ENCODE data around the gene LRP11. TPM values are rescaled to one million over a fixed set of nuclear protein-coding genes. Genes with fewer than 3 reads are reported as not detected.
A peak's percentile ranks its signal among the peaks of the same experiment; 100 is the strongest.
"Not testable (repeated sequence)": the region's sequence is repeated elsewhere in the genome, so short reads cannot be mapped to it uniquely, and the experiment has no call there.

Gene LRP11
- total RNA-seq, 1 experiment from 2014 or later: 31.1 TPM

GRCh38 chr6:149846321-149846720 lies 17.8 kb downstream of the LRP11 start:
- no peak overlapping the region for H3K4me3 Mint-ChIP-seq (ENCODE audit: low read depth, unreplicated experiment)
- peaks cover 57% of the 10 kb centered on the region for H3K4me1 Mint-ChIP-seq (ENCODE audit: low read depth, unreplicated experiment)
- CTCF ChIA-PET: interaction anchor here (0.8 to 1.2 kb wide), 2 partner anchors 15 to 58 kb away, joined by 3 read pairs; no protein-coding TSS in a partner anchor
- peak overlapping the region; percentile 67 for H3K27ac Mint-ChIP-seq (ENCODE audit: unreplicated experiment)
- peaks cover 5% of the 10 kb centered on the region for H3K36me3 Mint-ChIP-seq (ENCODE audit: insufficient read depth, unreplicated experiment)
- peak; percentile 68 for DNase-seq
- H3K9me3 Mint-ChIP-seq (ENCODE audit: low read depth, unreplicated experiment): no peaks in the 10 kb centered on the region
- intact Hi-C loops (cut with micrococcal nuclease; ENCODE audit: unreplicated experiment): no loop called here
- TF ChIP-seq, protein P1, sequence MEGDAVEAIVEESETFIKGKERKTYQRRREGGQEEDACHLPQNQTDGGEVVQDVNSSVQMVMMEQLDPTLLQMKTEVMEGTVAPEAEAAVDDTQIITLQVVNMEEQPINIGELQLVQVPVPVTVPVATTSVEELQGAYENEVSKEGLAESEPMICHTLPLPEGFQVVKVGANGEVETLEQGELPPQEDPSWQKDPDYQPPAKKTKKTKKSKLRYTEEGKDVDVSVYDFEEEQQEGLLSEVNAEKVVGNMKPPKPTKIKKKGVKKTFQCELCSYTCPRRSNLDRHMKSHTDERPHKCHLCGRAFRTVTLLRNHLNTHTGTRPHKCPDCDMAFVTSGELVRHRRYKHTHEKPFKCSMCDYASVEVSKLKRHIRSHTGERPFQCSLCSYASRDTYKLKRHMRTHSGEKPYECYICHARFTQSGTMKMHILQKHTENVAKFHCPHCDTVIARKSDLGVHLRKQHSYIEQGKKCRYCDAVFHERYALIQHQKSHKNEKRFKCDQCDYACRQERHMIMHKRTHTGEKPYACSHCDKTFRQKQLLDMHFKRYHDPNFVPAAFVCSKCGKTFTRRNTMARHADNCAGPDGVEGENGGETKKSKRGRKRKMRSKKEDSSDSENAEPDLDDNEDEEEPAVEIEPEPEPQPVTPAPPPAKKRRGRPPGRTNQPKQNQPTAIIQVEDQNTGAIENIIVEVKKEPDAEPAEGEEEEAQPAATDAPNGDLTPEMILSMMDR (IDR thresholded peaks at IDR 0.05; ENCODE audit: unreplicated experiment): no peak
- no peaks in the 10 kb centered on the region for H3K27me3 Mint-ChIP-seq (ENCODE audit: unreplicated experiment)
- no TSS peak for BruUV-seq (replicated peaks)

DNA sequence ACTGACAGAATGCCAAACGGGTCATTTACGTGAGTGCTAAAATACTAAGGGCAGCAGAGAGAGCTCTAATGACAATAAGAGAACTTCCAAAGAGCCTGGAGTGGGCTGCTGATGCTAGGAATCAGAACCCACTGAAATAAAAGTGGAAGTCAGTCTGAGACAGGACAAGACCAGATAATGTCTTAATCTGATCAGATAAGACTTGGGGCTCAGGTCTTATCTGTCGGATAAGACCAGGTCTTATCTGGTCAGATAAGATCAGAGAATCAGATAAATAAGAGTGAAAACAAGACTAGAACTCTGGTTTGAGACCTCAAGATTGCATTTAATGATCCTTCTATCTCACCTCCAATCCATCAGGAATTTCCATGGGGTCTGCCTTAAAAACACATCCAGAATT lies 18.6 kb downstream of the LRP11 start:
- H3K27ac Mint-ChIP-seq (ENCODE audit: unreplicated experiment): no peak overlapping the region
- no peak overlapping the region for H3K4me3 Mint-ChIP-seq (ENCODE audit: low read depth, unreplicated experiment)
- TF ChIP-seq, protein P1 (IDR thresholded peaks at IDR 0.05; ENCODE audit: unreplicated experiment): no peak
- H3K36me3 Mint-ChIP-seq (ENCODE audit: insufficient read depth, unreplicated experiment): peaks cover 5% of the 10 kb centered on the region
- H3K27me3 Mint-ChIP-seq (ENCODE audit: unreplicated experiment): no peaks in the 10 kb centered on the region
- DNase-seq: no peak
- BruUV-seq (replicated peaks): no TSS peak
- peaks cover 53% of the 10 kb centered on the region for H3K4me1 Mint-ChIP-seq (ENCODE audit: low read depth, unreplicated experiment)
- no peaks in the 10 kb centered on the region for H3K9me3 Mint-ChIP-seq (ENCODE audit: low read depth, unreplicated experiment)
- CTCF ChIA-PET: interaction anchor here (0.8 to 1.0 kb wide), 2 partner anchors 9 to 14 kb away, joined by 3 read pairs; no protein-coding TSS in a partner anchor
- intact Hi-C loops (cut with micrococcal nuclease; ENCODE audit: unreplicated experiment): no loop called here

DNA sequence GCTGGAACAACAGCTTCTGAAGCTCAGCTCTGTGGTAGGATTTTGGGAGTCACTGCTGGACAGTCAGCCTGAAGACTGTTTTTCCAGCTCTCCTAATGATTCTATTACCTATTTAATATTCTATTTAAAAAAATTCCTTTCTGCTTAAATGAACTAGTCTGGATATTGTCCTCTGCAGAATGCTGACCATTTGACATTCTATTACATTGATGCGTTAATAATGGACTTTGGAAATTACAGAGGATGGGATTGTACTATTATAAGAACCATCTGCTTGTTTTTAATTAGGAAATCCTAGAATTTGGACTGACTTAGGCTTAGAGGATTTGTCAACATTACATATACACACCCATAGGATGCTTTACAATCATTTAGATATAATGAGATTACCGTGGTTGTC lies 19.7 kb downstream of the LRP11 start:
- TF ChIP-seq, protein P1 (IDR thresholded peaks at IDR 0.05; ENCODE audit: unreplicated experiment): no peak
- H3K36me3 Mint-ChIP-seq (ENCODE audit: insufficient read depth, unreplicated experiment): peaks cover 5% of the 10 kb centered on the region
- no peaks in the 10 kb centered on the region for H3K9me3 Mint-ChIP-seq (ENCODE audit: low read depth, unreplicated experiment)
- CTCF ChIA-PET: interaction anchor here (0.7 to 1.4 kb wide), 2 partner anchors 81 to 194 kb away, joined by 3 to 6 read pairs; no protein-coding TSS in a partner anchor
- H3K4me1 Mint-ChIP-seq (ENCODE audit: low read depth, unreplicated experiment): peaks cover 52% of the 10 kb centered on the region
- H3K27me3 Mint-ChIP-seq (ENCODE audit: unreplicated experiment): no peaks in the 10 kb centered on the region
- BruUV-seq (replicated peaks): no TSS peak
- no peak overlapping the region for H3K27ac Mint-ChIP-seq (ENCODE audit: unreplicated experiment)
- no peak overlapping the region for H3K4me3 Mint-ChIP-seq (ENCODE audit: low read depth, unreplicated experiment)
- DNase-seq: no peak
- intact Hi-C loops (cut with micrococcal nuclease; ENCODE audit: unreplicated experiment): no loop called here

- H3K27me3 Mint-ChIP-seq (ENCODE audit: unreplicated experiment); BruUV-seq (replicated peaks); H3K36me3 Mint-ChIP-seq (ENCODE audit: insufficient read depth, unreplicated experiment); H3K9me3 Mint-ChIP-seq (ENCODE audit: low read depth, unreplicated experiment); H3K27ac Mint-ChIP-seq (ENCODE audit: unreplicated experiment); DNase-seq; intact Hi-C loops (cut with micrococcal nuclease; ENCODE audit: unreplicated experiment); H3K4me3 Mint-ChIP-seq (ENCODE audit: low read depth, unreplicated experiment): not testable (repeated sequence)
- CTCF ChIA-PET: interaction anchor here (0.7 to 1.4 kb wide), 2 partner anchors 80 to 195 kb away, joined by 3 to 6 read pairs; no protein-coding TSS in a partner anchor
- H3K4me1 Mint-ChIP-seq (ENCODE audit: low read depth, unreplicated experiment): peaks cover 50% of the 10 kb centered on the region
Observed at GRCh38 chr6:149844036-149844435, 20.1 kb downstream of the LRP11 start.

- intact Hi-C loops (cut with micrococcal nuclease; ENCODE audit: unreplicated experiment): no loop called here
- CTCF ChIA-PET: interaction anchor here (1.4 kb wide), 1 partner anchor 79 kb away, joined by 3 read pairs; no protein-coding TSS in a partner anchor
Observed at GRCh38 chr6:149843051-149843633, 21.0 kb downstream of the LRP11 start.

More at GRCh38 chr6:149843051-149843633, 21.0 kb downstream of the LRP11 start:
- TF ChIP-seq, protein P1 (IDR thresholded peaks at IDR 0.05; ENCODE audit: unreplicated experiment): no peak
- H3K36me3 Mint-ChIP-seq (ENCODE audit: insufficient read depth, unreplicated experiment): peaks cover 5% of the 10 kb centered on the region
- no peaks in the 10 kb centered on the region for H3K27me3 Mint-ChIP-seq (ENCODE audit: unreplicated experiment)
- peaks cover 50% of the 10 kb centered on the region for H3K4me1 Mint-ChIP-seq (ENCODE audit: low read depth, unreplicated experiment)
- DNase-seq: no peak
- no peaks in the 10 kb centered on the region for H3K9me3 Mint-ChIP-seq (ENCODE audit: low read depth, unreplicated experiment)
- BruUV-seq (replicated peaks): no TSS peak
- H3K4me3 Mint-ChIP-seq (ENCODE audit: low read depth, unreplicated experiment): no peak overlapping the region
- peak overlapping the region; percentile 63 for H3K27ac Mint-ChIP-seq (ENCODE audit: unreplicated experiment)
